HG02970 (cell line): ENCODE results near the gene SLC35G6.
"Not testable (repeated sequence)": the region's sequence is repeated elsewhere in the genome, so short reads cannot be mapped to it uniquely, and the experiment has no call there.

ENCODE experiments used
- ATAC-seq: cut with Tn5 transposase; IDR thresholded peaks from one replicate; pipeline ENCODE4 v1.9.1; 2021; ENCODE audit warnings: mild to moderate bottlenecking, moderate library complexity, moderate number of reproducible peaks; ENCODE audit not compliant: unreplicated experiment, low FRiP score

SLC35G6 gene

DNA sequence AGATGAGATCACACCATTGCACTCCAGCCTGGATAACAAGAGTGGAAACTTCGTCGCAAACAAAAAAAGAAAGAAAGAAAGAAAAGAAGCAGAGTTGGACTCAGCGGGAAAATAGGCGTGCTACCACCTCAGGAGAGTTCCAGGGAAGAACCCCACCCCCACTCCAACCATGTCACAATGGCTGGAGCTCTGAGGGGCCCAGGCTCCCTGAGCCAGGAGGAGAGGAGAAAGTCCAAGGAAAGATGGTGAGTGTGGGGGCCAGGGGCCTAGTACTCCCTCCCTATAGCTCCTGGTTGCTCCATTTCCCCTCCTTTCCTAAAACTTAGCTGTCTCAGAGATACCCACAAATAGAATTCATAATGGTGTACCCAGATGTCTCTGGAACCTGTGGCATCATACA, at the start of gene SLC35G6:
SLC35G6 (plus strand) TSS at position 172 of the 400 bp plus-strand sequence; CDS start at position 243, 71 bp downstream.
- ATAC-seq, result not testable (repeated sequence)

DNA sequence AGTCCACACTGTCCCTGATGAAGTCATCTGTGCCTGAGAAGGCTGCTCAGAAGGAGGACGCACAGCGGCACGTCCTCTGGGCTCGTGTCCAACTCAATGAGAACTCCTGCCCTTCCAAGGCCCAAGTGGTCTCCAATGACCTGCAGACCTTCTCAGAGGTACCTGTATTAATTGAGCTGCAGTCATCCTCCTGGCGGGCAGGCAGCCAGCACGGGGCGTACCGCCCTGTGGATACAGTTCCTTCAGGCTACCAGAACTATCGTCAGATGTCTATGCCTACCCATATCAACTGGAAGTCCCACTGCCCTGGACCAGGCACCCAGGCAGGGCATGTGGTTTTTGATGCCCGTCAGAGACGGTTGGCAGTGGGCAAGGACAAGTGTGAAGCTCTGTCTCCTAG, 49.0 kb upstream of the SLC35G6 start:
- no peak for ATAC-seq

DNA sequence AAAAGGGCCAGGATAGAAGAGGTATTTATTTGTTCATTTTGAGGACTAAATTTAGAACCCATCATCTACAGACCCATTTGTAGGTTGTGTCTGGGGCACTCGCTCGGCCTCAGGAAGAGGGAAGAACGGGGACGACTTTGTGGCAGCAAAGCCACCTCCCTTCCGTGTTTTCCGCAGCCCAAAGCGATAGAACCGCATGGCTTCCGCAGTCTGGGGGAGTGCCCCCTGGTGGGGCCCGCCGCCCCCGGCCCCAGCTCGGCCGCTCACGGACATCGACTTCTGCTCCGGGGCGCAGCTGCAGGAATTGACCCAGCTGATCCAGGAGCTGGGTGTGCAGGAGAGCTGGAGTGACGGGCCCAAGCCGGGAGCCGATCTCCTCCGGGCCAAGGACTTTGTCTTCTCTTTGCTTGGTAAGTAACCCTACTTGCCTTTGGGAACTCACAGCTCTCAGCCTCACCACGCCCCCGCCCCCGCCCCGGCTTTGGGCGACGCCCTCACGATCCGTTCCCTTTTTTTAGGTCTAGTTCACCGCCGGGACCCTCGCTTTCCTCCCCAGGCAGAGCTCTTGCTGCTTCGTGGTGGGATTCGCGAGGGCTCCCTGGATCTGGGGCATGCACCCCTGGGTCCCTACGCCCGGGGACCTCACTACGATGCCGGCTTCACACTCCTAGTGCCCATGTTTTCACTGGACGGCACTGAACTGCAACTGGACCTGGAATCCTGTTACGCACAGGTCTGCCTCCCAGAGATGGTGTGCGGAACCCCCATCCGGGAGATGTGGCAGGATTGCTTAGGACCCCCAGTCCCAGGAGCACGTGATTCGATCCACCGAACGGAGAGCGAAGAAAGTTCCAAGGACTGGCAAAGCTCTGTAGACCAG, 45.3 kb upstream of the SLC35G6 start:
- peak; percentile 19 for ATAC-seq

DNA sequence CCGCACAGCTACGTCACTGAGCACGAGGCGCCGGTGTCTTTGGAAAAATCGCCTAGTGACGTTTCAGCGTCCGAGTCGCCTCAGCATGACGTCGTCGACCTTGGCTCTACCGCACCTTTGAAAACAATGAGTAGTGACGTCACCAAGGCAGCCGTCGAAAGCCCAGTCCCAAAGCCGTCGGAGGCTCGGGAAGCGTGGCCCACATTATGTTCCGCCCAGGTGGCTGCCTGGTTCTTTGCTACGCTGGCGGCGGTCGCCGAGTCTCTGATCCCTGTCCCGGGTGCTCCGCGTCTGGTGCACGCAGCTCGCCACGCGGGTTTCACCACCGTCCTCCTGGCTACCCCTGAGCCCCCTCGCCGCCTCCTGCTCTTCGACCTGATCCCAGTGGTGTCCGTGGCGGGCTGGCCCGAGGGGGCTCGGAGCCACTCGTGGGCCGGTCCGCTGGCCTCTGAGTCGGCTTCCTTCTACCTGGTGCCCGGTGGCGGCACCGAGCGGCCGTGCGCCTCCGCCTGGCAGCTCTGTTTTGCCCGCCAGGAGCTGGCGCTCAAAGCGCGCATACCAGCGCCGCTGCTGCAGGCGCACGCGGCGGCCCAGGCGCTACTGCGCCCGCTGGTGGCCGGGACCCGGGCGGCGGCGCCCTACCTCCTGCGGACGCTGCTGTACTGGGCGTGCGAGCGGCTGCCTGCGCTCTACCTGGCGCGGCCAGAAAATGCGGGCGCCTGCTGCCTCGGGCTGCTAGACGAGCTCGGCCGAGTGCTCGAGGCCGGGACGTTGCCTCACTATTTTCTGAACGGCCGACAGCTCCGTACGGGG, 44.5 kb upstream of the SLC35G6 start:
- ATAC-seq, result no peak

DNA sequence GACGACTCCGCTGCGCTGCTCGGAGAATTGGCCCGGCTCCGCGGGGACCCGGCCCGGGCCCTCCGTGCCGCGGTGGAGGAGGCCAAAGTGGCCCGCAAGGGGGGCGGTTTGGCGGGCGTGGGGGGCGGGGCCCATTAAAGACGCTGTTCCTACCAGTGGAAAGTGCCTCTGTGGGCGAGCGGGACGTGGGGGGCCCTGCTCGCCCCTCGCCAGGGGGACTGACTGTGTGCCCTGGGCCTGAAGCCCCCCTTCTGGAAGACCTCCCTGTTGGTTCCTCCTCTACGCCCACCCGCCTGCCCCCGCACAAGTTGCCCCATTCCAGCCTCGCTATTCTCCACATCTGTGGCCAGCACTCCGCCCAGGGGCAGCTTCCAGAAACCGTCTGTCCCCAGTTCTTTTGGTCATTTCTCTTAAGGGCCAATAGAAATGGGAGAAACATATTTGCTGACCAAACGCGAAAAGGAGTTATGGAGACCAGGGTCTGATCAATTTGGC, 43.8 kb upstream of the SLC35G6 start:
- no peak for ATAC-seq

DNA sequence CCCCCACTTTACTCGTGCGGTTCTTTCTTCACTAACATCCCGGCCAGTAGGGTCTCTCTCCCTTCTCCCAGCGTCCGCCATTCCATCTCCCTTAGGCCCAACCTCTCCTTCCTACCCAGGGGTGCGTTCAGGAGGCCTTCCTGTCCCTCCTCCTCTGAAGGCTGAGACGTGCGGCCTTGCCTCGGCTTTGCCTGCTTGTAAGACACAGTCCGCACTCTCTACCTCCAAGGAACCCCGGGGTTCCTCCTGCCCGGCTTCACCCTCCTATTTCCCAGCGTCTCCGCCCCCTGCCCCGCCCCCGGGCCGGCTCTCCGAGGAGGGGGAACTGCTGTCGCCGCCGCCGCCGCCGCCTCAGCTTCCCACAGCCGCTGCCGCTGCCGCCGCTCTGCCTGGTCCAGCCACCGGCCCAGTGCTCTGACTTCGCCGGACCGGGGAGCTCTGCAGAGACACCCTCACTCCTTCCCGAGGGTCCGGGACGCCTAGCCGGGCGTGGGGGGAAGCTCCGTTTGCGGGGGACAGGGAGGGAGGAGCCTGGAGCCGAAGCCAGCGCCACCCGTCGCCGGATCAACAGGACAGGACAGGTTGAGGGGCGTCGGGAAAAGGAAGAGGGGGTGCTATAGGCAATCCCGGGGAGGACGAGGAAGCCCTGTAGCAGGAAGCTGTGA, 43.2 kb upstream of the SLC35G6 start:
- no peak for ATAC-seq

DNA sequence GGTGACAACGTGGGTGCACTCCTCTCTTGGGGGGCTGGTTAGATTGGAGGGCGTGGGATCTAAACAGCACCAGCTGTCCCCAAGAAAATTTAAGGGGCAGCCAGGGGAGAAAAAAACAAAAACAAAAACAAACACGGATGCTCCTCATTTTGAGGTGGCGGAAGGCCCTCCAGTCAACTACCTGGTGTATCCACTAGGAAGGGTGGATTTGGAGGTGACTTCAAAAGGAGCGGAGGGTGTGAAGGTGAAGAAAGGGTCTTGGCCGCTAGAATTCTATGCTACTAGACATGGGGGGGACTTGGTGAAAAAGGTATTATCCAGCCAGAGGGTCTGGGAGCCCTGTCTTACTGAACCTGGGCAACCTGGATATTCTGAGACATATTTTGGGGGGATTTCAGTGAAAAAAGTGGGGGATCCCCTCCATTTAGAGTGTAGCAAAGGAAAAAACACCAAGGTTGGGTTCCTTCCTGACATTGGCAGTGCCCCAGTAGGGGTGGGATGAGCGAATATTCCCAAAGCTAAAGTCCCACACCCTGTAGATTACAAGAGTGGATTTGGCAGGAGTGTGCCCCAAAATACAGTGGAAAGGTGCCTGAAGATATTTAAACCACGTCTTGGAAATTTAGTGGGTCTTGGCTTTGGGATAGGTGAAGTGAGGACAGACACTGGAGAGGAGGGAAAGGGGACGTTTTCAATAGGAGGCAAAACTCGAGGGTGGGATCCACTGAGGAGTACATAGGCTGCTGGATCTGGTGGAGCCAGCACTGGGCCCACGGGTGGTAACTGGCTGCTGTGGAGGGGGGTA, 42.4 kb upstream of the SLC35G6 start:
- ATAC-seq, result no peak

DNA sequence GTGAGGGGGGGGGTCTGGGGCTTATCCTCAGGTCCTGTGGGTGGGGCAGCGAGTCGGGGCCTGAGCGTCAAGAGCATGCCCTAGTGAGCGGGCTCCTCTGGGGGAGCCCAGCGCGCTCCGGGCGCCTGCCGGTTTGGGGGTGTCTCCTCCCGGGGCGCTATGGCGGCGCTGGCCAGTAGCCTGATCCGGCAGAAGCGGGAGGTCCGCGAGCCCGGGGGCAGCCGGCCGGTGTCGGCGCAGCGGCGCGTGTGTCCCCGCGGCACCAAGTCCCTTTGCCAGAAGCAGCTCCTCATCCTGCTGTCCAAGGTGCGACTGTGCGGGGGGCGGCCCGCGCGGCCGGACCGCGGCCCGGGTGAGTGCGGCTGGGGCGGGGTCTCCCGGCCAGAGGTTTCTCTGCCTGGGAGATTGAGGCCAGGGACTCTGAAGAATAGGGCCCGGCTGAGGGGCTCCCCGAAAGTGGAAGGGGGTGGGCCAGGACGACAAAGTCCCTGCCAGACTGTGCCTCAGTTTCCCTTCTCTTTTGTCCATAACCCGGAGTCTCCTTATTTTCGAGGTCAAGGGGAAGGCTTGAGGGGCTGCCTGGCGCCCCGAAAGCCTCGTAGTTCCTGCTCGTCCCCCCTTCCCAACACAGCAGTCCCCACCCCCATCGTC, 41.7 kb upstream of the SLC35G6 start, which contains the start of gene FGF11:
FGF11 (plus strand) TSS at position 51 of the 651 bp plus-strand sequence; CDS start at position 160, 109 bp downstream.
- no peak for ATAC-seq

DNA sequence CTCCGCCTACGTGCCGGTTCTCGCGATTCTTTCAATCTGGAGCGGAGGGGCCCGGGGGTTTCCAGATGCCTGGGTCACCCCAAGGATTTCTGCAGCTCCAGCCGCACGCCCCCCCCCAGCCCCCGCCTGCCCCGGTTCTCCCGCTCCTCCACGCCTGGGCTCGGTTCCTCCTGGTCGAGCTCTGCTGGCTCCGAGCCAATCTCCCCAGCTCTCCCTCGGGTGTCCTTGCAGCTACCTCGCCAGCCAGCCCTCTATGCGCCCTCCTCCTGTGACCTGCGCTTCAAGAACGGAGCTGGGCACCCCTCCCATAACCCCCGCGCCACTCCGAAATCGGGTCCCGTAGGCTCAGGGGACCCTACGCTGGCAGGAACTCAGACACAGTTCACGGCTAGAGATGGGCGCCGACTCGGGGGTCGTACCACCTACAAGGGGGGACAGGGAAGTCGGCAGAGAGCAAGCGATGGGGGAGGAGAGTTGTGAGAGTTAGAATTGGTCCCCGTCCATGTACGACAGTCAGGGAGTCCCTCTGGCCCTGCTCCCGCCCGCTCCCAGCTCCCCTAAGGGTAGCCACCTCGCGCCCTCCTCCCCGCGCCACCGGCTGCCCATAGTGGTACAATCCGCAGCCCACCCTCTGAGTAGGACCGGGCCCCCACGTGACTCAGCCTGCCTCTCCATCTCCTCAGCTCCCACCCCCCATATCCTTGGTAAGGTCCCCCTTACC, 41.0 kb upstream of the SLC35G6 start:
- no peak for ATAC-seq

DNA sequence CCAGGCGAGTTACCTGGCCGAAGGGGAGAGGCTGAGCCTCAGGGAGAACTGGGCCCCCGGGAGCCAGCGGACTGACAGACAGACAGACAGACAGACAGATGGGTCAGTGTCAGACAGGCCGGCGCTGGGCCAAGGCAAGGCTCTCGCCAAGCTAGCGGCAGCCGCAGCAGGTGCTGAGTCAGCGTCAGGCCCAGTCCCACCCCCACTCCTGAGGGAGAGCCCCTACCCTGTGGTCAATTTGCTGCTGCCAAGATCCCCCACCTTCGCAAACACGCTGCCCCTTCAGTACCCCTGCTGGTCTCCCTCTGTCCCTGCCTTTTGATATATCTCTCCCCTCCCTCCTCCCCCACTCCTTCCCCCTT, 40.4 kb upstream of the SLC35G6 start:
- no peak for ATAC-seq

DNA sequence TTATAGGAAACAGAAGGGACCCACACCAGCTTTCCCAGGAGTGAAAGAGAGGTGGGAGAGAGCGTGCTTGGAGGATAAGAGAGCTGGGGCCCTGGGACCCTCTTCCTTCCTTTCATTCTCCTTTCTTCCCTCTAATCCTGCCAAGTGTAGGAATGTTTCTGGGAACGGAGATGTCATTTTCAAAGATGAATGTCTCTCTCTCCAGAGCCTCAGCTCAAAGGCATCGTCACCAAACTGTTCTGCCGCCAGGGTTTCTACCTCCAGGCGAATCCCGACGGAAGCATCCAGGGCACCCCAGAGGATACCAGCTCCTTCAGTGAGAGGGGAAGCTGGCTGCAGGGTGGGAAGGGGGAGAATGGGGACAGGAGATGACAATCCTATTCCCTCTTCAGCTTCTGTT, 40.0 kb upstream of the SLC35G6 start:
- no peak for ATAC-seq

DNA sequence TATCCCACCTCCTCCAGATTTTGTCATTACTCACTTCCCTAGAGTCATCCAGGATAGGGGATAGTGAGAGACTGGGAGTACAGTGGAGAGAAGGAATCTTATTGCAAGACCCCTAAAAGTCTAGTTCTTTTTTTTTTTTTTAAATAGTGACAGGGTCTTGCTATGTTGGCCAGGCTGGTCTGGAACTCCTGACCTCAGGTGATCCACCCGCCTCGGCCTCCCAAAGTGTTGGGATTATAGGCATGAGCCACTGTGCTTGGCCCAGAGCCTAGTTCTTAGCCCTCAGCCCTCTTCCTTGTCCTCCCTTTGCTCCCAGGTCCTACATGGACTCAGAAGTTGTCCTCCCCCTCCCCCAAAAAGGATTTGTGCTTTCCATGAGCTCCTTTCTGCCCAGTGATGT, 39.1 kb upstream of the SLC35G6 start:
- no peak for ATAC-seq

DNA sequence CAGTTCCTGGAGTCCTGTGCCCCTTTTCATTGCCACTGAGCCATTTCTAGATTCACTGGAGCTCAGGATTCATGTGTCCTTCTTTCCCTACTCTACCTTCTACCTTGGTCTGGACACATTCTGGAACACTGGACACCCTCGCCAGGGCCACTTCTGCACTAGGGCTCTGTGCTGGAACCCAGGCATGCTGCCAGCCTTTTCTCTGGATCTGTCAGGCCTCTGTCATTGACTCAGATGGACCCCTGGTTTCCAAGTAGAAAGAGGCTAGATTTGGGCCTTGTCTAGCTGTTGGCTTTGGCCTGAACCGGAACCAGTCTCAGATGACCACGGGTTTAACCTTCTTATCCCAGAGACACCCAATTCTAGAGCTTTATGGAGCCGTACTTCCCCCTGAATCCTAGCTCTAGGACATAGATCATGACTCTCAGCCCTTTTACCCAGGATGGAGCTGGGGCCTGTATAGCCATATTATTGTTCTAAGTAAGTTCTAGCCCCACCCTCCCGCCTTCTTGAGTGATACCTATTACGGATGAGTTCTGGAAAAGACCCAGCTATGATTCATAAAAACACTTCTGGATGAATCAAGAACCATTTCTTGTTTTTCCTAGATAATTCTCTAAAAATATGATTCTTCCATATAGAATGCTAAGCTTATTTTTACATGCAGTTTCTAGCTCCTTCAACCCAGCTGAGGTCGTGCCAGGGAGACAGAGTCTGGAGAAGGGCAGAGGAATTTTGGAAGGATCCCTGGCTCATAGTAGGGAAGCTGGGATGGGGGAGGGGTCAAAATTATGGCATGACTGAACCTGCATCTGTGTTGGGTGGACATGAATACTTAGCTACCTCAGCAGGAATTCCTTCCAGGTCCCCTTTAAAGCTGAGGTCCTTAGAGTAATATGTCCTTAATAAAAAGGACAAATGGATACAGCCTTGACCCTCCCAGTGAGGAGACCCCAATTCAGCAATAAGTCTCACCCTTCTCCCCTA, 37.5 kb upstream of the SLC35G6 start:
- ATAC-seq, result no peak

DNA sequence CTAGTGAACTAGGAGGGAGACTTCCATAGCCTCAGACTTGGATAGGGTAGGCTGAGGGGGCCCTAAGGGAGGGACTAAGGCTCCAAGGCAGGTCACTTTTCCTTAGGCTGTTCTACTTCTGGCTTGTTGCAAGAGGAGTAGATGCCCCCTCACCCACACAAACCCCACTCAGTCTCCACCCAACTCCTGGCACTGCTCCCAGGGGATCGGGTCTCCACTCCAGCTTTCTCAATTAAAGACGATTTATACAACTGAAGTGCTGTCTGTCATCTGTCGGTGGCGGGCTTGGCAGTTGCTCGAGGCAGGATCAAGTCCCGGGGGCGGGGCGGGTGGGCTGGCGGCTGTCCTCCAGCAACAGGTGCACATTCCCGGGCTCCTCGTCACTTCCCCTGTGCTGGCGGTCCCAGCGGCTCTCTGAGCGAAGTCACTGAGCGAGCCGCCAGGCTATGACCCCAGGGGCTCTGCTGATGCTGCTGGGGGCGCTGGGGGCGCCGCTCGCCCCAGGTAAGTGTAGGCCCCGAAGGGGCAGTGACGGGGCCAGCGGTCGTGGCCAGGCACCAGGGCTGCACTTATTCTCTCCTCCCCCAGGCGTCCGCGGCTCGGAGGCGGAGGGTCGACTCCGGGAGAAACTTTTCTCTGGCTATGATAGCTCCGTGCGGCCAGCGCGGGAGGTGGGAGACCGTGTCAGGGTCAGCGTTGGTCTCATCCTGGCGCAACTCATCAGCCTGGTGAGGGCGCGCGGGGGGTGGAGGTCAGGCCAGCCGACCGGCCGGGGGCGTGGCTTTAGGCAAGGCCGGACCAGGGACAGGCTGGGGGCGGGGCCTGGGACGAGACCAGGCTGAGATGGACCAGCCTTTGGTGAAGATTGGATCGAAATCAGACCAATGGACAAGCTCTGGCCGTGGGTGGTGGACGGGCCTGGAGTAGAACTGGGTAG, 36.3 kb upstream of the SLC35G6 start, which contains the start of gene CHRNB1:
CHRNB1 (plus strand) TSS at position 380 of the 937 bp plus-strand sequence; CDS start at position 447, 67 bp downstream.
- ATAC-seq, result no peak

DNA sequence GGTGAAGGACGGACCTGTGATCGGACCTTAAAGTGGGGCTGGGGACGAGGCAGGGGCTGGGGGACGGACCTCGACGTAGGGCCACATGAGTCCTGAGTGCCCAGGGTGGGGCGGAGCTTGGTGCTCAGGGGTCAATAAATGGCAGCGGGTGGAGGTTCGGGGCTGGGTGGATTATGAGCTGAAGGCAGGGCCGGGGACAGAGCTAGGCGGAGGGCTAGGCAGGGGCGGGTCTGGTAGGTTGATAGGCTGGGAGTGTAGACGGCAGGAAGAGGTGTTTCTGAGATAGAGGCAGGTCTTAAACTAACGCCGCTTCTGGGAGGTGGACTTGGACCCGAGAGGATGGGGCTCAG, 35.7 kb upstream of the SLC35G6 start:
- no peak for ATAC-seq

DNA sequence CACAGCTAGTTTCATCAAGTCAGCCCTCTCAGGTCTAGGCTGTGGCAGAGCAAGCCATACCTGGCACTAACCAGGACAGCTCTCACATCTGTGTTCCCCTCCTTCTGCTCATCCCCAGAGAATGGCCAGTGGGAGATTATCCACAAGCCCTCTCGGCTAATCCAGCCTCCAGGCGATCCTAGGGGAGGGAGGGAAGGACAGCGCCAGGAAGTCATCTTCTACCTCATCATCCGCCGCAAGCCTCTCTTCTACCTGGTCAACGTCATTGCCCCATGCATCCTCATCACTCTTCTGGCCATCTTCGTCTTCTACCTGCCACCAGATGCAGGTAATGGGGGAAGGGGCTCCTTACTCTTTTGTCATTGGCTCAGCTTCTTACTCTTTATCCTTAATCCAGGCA, 32.8 kb upstream of the SLC35G6 start:
- no peak for ATAC-seq
